DMS79 treated with DMSO at 0.1 percent for 48 hours (cell line): Measurements from ENCODE around the gene CDK14.

Experiments
- DNase-seq: peaks from one replicate; lab custom pipeline; 2025; lab: John Stamatoyannopoulos, UW

The CDK14 gene

GRCh38 chr7:91093181-91093580 lies 497.1 kb downstream of the CDK14 start:
- DNase-seq: no peak

- no peak for DNase-seq
Observed at GRCh38 chr7:91098566-91098965, 502.4 kb downstream of the CDK14 start.

- DNase-seq: no peak
Observed at GRCh38 chr7:91103363-91103762, 507.2 kb downstream of the CDK14 start.

- no peak for DNase-seq
Observed at GRCh38 chr7:91107460-91107859, 511.3 kb downstream of the CDK14 start.

- no peak for DNase-seq
Observed at GRCh38 chr7:91109200-91109599, 513.1 kb downstream of the CDK14 start.

GRCh38 chr7:91112902-91113341 lies 516.8 kb downstream of the CDK14 start:
- DNase-seq: no peak

- DNase-seq: no peak
Observed at GRCh38 chr7:91114232-91114631, 518.1 kb downstream of the CDK14 start.

GRCh38 chr7:91126762-91127161 lies 530.6 kb downstream of the CDK14 start:
- no peak for DNase-seq

GRCh38 chr7:91127325-91127724 lies 531.2 kb downstream of the CDK14 start:
- DNase-seq: no peak

GRCh38 chr7:91127959-91128358 lies 531.8 kb downstream of the CDK14 start:
- DNase-seq: no peak

GRCh38 chr7:91128683-91129348 lies 532.7 kb downstream of the CDK14 start:
- no peak for DNase-seq

GRCh38 chr7:91135300-91135699 lies 539.2 kb downstream of the CDK14 start:
- no peak for DNase-seq

- DNase-seq: no peak
Observed at GRCh38 chr7:91135703-91136430, 539.7 kb downstream of the CDK14 start.

- no peak for DNase-seq
Observed at GRCh38 chr7:91137153-91137787, 541.1 kb downstream of the CDK14 start.

GRCh38 chr7:91137788-91138368 lies 541.8 kb downstream of the CDK14 start:
- DNase-seq: no peak

- DNase-seq: no peak
Observed at GRCh38 chr7:91140286-91140685, 544.2 kb downstream of the CDK14 start.

GRCh38 chr7:91140982-91141381 lies 544.9 kb downstream of the CDK14 start:
- DNase-seq: no peak

- no peak for DNase-seq
Observed at GRCh38 chr7:91142743-91143142, 546.6 kb downstream of the CDK14 start.

- no peak for DNase-seq
Observed at GRCh38 chr7:91149341-91150246, 553.5 kb downstream of the CDK14 start.

- DNase-seq: no peak
Observed at GRCh38 chr7:91151916-91152315, 555.8 kb downstream of the CDK14 start.

- DNase-seq: no peak
Observed at GRCh38 chr7:91156316-91157185, 560.4 kb downstream of the CDK14 start.
